HG02938 (cell line): ENCODE measurements around the gene CAV1.
A peak's percentile ranks its signal among the peaks of the same experiment; 100 is the strongest.

Experiments used
- ATAC-seq: cut with Tn5 transposase; IDR thresholded peaks from one replicate; pipeline ENCODE4 v1.9.1; 2021; ENCODE audit warnings: mild to moderate bottlenecking, moderate library complexity; ENCODE audit not compliant: unreplicated experiment

CAV1 gene

DNA sequence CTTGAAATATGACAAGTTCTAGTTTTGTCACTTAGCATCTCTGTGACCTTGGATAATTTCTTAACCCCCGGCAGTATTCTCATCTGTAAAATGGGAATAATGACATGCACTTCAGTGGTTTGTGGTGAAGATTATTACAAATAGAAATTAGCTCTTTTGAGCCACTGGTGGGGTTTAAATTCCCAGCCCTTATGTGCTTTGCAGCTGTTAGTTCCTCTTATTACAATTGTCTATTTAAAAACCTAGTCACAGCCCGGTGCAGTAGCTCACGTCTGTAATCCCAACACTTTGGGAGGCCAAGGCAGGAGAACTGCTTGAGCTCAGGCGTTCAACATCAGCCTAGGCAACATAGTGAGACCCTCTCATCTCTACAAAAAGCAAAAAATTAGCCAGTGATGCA lies 30.1 kb downstream of the CAV1 start:
- no peak for ATAC-seq

DNA sequence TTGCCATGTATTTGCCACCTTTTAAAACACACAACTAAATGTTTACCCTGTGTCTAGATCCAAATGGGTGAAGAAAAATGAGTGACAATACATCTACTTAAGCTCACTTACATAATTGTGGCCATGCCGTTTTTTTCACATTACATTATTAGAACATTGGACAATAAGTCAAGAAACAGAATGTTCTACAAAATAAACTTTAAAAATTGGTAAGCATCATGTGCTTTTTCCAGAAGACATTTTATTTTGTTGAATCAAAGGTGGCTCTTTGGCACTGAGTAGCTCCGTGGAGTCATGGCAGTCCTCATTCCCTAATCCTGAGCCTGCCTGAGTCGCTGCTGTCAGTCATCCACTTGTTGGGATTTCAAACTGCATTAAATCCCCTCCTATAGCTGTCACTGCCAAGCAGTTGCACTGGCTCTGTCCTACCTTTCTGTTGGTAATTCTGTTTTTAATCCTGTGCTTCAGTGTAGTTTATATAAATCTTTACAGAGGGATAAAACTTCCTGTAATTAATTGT lies 32.3 kb downstream of the CAV1 start:
- ATAC-seq: no peak

DNA sequence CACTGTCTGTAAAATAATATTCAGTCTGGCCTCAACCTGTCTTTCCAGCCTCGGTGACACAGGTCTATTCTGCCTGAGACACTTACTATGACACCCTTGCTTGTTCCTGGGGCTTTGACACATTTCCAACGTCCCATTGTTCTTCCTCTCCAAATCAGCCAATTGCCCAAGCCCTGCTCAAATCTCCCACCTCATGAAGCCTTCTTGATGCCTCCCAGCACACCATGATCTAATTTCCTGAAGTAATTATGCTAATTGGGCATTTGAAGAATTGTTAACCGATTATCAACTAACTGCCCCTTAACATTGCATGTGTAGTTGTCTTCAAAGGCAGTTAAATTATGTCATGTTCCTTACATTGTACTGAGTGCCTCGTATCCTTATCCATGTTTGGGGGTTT lies 33.1 kb downstream of the CAV1 start:
- ATAC-seq: no peak

DNA sequence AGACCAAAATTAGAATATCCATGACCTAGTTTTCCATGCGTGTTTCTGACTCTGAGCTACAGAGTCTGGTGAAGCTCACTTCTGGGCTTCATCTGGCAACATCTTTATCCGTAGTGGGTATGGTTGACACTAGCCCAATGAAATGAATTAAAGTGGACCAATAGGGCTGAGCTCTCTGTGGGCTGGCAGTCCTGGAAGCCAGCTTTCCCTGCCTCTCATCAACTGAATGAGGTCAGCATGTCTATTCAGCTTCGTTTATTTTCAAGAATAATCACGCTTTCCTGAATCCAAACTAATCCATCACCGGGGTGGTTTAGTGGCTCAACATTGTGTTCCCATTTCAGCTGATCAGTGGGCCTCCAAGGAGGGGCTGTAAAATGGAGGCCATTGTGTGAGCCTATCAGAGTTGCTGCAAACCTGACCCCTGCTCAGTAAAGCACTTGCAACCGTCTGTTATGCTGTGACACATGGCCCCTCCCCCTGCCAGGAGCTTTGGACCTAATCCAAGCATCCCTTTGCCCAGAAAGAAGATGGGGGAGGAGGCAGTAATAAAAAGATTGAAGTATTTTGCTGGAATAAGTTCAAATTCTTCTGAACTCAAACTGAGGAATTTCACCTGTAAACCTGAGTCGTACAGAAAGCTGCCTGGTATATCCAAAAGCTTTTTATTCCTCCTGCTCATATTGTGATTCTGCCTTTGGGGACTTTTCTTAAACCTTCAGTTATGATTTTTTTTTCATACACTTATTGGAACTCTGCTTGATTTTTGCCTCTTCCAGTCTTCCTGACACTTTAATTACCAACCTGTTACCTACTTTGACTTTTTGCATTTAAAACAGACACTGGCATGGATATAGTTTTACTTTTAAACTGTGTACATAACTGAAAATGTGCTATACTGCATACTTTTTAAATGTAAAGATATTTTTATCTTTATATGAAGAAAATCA lies 35.5 kb downstream of the CAV1 start:
- ATAC-seq: no peak

DNA sequence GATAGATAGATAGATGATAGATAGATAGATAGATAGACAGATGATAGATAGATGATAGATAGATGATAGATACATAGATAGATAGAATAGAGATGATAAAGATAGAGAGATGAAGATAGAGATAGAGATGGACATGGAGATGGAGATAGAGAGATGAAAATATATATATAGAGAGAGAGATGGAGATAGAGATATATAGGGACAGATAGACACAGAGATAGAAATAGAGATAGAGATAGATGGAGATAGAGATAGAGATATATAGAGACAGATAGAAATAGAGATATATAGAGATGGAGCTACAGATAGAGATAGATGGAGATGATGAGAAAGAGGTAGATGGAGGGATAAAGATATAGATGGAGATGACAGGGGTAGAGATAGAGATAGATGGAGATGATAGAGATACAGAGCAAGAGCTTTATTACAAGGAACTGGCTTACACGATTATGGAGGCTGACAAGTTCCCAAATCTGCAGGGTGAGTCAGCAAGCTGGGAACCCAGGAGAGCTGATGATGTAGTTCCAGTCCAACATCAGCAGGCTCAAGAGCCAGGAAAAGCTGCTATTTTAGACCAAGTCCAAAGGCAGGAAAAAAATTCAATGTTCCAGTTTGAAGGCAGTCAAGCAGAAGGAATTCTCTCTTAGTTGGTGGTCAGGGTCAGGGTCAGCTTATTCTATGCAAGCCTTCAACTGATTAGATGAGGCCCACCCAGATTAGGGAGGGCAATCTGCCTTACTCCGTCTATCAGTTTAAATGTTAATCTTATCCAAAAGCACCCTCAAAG lies 37.1 kb downstream of the CAV1 start:
- no peak for ATAC-seq

DNA sequence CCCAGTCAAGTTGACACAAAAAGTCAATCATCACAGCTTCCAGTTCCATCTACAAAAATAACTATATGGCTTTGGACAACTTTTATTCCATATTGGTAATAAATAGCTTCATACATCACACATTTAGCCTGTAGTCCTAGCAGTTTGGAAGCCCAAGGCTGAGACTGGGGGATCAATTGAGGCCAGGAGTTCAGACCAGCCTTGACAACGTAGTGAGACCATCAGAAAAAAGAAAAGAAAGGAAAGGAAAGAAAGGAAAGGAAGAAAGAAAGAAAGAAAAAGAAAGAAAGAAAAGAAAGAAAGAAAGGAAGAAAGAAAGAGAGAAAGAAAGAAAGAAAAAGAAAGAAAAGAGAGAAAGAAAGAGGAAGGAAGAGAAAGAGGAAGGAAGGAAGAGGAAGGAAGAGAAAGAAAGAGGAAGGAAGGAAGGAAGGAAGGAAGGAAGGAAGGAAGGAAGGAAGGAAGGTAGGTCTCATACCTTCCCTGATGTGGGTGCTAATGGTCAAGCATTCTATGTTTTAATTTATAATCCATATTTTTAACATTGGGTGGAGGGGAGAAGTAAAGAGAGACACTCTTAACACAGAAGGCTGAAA lies 37.8 kb downstream of the CAV1 start:
- ATAC-seq: no peak

DNA sequence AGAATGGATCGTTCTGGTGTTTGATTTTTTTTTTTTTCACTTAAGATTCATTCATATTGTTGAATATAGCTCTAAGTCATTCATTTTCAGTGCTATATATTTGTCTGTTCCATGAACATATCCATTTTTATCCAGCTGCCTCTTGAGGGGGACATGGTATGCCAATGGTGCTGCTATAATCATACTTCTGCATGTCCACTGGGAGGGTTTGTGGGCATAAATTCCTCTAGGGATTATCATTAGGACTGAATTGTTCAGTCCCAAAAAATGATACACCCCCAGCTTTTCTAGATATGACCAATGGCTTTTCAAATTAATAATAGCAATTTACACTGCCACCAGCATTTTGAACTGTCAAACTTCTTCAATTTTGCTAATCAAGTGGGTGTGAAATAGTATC lies 41.1 kb downstream of the CAV1 start:
- ATAC-seq: no peak

DNA sequence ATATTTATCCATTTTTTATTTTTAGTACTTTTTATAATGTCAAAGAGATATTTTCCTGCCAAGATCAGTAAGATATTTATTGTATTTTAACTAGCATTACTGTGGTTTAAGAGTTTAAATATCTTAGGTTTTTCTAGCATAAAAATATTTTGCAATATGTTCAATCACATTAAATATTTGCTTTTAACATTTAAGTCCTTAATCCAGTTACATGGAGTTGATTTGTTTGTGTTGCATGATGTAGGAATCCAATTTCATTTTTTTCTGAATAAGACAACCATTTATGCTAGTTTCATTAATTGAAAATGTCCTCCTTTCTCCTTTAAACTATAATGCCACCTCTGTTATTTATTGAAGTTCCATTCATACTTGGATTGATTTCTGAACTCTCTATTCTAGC lies 41.8 kb downstream of the CAV1 start:
- no peak for ATAC-seq

DNA sequence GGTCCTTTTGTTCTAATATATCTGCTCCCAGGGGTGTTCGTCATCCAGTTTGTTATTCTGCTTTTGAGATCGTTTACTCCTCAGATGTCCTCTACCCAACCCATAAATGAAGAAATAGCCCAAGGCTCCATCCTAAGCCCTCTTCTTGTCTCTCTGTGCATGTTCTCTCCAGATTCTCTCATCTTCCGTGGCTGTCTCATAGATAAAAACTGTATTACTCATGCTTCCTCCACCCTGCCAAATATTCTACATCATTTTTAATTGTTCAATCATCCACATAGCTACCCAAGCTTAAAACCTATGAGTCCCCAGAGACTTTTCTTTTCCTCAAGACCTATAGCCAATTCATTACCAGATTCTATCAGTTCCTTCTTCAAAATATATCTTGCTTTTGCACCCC lies 44.9 kb downstream of the CAV1 start:
- no peak for ATAC-seq

DNA sequence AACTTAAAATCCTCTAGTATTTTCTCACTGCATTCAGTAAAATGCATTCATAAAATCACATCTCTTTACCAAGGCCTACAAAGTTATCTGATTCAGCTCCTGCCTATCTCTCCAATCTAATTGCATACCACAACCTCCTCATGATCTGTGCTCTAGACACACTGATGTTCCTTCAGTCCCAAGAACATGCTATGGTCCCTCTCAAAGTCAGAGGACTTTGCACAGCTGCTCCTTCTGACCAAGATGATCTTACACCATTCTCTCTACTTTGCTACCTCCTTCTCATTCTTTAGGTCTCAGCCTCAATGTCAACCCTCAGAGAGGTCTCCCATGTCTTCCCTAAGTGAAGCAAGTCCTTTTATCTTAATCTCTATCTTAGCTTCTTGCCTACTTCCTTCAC lies 45.5 kb downstream of the CAV1 start:
- no peak for ATAC-seq

DNA sequence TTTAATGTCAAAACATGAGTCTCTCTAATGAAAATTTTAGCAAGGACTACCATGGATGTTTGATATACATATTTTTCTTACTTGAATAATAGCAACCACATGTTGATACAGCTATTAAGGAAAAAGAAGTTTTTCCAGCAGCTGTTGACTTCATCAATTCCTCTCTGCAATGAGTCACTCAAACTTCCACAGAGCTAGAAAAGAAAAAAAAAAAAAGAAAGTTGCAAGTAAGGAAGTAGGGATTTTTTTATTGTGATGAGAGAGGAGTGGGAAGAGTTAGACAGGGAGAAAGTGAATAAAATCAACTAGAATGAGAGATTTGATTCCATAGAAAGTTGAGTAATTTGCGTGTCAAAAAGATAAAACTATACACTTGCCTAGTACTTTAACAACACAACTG lies 46.2 kb downstream of the CAV1 start:
- no peak for ATAC-seq

DNA sequence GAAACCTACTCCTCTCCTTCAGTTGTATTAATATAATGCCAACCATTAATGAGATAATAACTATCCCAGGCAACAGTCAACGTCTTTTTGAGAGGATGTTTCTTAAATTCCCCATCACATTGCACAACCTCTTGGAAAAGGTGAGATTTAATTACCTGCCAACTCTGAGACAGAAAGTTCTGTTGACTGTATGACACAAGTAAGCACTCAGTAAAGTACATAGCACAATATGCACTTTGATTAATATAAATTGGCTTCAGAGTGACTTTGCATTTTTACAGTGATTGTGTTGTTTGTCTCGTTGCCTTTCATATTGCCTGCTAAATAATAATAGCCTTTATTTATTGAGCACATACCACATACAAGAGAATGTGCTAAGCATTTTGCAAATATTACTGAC lies 46.7 kb downstream of the CAV1 start:
- ATAC-seq: no peak

DNA sequence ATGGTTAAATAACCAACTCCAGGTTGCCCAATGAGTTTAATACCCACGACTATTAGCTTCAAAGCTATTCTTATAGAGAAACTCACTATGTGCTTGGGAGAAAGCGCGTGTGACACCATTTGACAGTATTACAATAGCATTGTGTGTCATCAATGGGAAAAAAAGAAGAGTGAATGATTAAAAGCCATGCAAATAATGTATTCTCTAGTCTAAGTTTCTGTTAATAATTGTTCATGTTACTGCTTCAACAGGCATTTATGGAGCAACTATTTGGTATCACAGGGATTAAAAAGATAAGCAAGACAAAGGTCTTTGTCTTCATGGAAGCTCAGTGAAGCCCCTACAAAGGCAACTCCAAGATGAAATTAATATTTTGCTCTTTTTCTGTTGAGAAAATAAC lies 47.2 kb downstream of the CAV1 start:
- ATAC-seq: no peak

DNA sequence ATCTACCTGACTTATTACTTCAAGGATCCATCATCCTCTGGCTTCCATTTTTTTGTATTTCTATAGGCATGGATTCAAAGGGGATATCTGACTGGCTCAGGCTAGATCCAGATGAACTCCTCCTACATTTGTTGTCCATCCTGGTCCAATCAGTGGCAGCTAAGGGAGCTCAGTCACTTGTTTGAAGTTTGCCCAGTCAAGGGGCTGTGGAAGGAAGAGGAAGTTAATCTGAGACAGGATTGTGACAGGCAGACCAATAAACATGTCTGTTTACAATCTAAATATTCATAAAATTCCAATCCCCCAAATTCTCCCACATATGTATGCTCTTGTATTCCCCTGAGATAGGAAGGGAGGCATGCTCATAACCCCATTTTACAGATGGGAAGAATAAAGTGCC lies 48.7 kb downstream of the CAV1 start:
- ATAC-seq: no peak

DNA sequence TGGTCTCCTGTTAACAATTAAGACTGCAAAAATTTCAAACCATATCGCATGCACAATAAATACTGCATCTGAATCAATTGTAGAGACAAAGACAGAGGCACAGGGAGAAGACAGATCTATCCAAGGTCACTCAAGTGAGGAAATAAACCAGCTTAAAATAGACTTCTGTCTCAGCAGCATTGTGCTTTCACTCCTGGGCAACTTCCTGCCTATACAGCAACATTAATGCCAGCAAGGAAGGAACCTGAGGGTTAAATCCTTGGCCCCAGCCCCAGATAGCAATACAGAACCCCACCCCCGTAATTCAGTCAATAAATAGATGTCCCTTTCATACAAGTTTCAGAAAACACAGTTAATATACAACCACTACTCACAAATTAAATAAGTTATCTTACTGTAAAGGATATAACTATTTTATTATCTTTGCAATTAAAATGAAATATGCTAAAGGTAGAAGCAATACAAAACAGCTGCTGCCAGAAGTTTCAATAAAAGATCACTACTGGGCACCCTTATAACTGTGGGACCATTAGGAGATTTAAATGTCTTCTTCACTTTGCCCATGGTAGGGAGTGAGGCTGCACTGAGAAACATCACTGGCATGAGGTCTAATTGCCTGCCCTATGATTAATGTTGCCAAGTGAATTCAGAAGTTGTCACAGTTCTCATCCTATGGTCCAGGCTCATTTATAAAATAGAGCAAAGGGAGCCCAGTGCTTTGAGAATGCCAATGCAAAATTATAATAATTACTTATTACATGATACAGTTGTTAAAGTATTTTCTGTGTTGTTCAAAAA lies 49.4 kb downstream of the CAV1 start:
- no peak for ATAC-seq

DNA sequence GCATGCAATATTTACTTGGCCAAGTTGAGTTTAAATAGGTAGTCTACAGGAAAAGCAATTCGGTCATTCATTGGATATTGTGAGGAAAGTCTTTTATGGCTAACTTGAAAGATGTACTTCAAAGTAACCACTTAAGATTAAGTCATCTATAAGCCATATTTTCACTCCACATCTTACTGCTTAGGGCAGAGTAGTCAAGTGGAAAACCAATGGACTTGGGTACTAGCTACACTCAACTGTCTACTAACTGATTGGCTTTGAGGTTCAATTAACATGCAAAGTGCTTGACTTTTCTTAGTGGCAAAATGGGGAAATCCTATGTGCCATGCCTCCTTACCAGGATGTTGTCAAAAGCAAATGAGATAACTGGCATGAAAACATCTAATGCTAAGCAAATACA lies 51.0 kb downstream of the CAV1 start:
- no peak for ATAC-seq

DNA sequence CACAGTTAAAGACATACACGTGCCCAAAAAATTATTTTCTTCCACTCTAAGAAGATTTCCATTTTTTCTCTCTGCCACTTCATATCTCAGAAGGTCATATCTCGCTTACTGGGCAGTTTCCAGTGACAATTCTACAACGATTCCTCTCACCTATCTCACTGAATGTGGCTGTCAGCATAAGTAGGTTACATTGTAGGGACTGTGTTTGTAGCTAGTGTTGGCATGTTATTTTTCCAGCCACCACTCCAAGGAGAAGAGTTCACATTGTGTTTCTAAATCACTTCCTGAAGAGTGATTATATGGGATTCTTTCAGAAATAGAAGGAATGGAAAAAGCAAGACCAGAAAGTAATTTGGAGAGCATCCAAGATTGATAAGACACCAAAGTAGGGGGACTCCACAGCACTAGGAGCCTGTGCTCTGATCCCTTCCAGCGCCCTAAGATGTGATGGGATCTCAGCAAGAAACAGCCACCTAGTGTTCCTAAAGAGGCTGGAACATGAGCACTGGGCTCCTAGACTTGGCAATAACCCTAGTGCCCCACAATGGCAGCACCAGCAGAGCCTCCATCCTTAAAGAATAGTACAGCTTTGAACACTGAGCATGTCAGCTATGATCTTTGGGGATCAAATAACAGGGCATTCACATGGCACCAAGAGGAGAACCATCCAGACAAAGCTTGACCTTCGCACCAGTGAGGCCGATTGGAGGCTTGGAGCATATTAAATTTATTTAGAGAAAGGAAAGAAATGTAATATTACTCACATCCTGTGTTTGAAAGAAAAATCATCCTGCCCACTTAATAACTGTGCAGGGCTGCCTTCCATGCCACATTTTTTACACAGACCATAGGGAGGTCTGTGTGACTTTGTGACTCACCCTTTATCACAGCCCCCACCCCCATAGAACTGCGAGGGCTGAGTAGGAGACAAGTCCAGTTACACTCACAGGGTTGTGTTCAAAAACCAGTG lies 51.8 kb downstream of the CAV1 start:
- no peak for ATAC-seq

DNA sequence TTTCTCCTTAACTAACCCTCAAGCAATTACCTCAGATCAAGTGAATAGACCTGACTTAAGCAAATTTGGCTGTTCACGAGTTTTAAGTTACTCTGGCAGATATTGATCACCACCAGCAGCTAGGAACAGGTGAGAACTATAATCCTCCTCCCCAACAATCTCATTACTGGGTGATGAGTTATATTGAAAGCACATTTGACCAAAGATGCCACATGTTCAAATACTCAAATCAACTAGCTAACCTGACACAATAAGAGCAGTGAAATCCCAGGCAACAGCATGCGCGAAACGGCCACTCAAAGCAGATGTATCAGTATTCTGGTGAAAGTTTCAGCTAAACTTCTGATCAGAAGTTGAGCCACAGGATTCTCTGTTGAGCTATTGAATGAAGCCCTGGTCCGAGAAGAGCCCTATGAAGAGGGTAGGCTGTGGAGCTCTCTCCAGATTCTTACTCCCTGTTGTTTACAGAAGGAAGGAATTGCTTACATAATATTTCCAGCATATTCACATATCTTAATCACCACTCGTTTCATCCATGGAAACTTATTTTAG lies 52.6 kb downstream of the CAV1 start:
- peak; percentile 81 for ATAC-seq

DNA sequence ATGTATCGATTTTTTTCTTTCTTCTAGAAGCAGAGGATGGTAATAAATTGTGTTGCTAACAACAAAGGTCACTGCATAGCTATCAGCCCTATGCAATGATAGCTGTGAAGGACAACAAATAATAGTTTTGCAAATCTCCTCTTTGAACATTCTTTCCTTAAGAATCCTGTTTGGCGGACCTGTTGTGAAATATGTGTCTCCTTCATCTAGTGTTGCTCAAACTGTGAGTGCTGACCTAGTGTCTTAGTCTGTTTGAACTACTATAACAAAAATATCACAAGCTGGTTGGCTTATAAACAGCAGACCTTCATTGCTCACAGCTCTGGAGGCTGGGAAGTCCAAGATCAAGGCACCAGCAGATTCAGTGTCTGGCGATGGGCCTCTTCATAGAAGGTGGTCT lies 53.7 kb downstream of the CAV1 start:
- ATAC-seq: no peak
